Kidney (tissue), 14 donors: ENCODE results near the gene DDO. TPM values are rescaled to one million over a fixed set of nuclear protein-coding genes. Genes with fewer than 3 reads are reported as not detected.

Experiments
- DNase-seq, 5 donors: peaks; one replicate each; pipeline ENCODE4 v3.0.0-alpha.2; 2013 to 2020
- FAIRE-seq: peaks from 2 replicates; lab custom pipeline; 2012; peaks lifted over from hg19 to GRCh38; lab: Jason Lieb, UNC
- H3K27ac ChIP-seq, 2 donors: one replicate each; pipeline ENCODE4 v1.7.0; 2013; ENCODE audit warnings: low read depth in 2 of 2, low read length in 2 of 2, inconsistent platforms in 1 of 2
- H3K27me3 ChIP-seq: one replicate; pipeline ENCODE4 v1.7.1; 2013; ENCODE audit warnings: low read length, inconsistent platforms; ENCODE audit not compliant: control insufficient read depth, insufficient read depth
- H3K36me3 ChIP-seq, 3 donors: one replicate each; pipeline versions ENCODE4 v1.7.0 to v1.7.1; 2013; ENCODE audit warnings: low read length in 3 of 3, control low read depth in 1 of 3, inconsistent platforms in 1 of 3; ENCODE audit not compliant: insufficient read depth in 3 of 3, control insufficient read depth in 2 of 3
- H3K4me1 ChIP-seq, 3 donors: one replicate each; pipeline versions ENCODE4 v1.7.0 to v1.7.1; 2013; ENCODE audit warnings: low read length in 3 of 3, inconsistent platforms in 1 of 3, low read depth in 1 of 3; ENCODE audit not compliant: control insufficient read depth in 2 of 3, insufficient read depth in 2 of 3
- H3K4me3 ChIP-seq, 3 donors: one replicate each; pipeline versions ENCODE4 v1.7.0 to v1.8.1; 2013; ENCODE audit warnings: low read length in 3 of 3, control low read depth in 1 of 3, inconsistent platforms in 1 of 3
- H3K9ac ChIP-seq, 3 donors: one replicate each; pipeline versions ENCODE4 v1.7.0 to v1.7.1; 2013; ENCODE audit warnings: low read length in 3 of 3, control low read depth in 1 of 3, inconsistent platforms in 1 of 3
- H3K9me3 ChIP-seq, 3 donors: one replicate each; pipeline versions ENCODE4 v1.7.0 to v1.7.1; 2013; ENCODE audit warnings: low read length in 3 of 3, control low read depth in 1 of 3, inconsistent platforms in 1 of 3; ENCODE audit not compliant: control insufficient read depth in 2 of 3, insufficient read depth in 1 of 3
- intact Hi-C: fragments of 100-400 bp; cut with DNase I; formaldehyde crosslinking; loops from one replicate; pipeline ENCODE4 v1.11.1; 2022
- polyA plus RNA-seq: library from polyadenylated mRNA; stranded (reverse); fragments of 350-450 nt; fragmentation: Illumina TruSeq; extraction: RNeasy Lipid Tissue Mini Kit (QIAGEN cat#74804); gene quantifications from one replicate; pipeline ENCODE4 v1.2.3, GENCODE V29; 2014; ENCODE audit warnings: low read depth, low replicate concordance; ENCODE audit not compliant: insufficient read depth
- total RNA-seq: library from RNA; stranded (reverse); fragmentation: NEBNext Ultra II Directional; extraction: Animal tissue kit (Norgen Biotek cat#: 25700); gene quantifications from one replicate; pipeline ENCODE4 v1.2.1, GENCODE V29; 2021
- TF ChIP-seq, protein P1 (sequence below): IDR thresholded peaks from 3 replicates; pipeline ENCODE4 v1.5.1; 2012; ENCODE audit warnings: mild to moderate bottlenecking, moderate library complexity, borderline replicate concordance; ENCODE audit not compliant: insufficient read depth; ENCODE audit errors: extremely low read depth
- donor health status: control.
- donor health status: control.
- donor health status: control.
- donor health status: control.
- donor health status: control.
- donor health status: DM: yes; HTN: yes; CAD: no.
- donor health status: Normal renal cell carcinoma (clear cell type).

Gene DDO
- total and polyA plus RNA-seq, 2 donors from 2014 or later = 3.6 to 13.4 TPM

DNA sequence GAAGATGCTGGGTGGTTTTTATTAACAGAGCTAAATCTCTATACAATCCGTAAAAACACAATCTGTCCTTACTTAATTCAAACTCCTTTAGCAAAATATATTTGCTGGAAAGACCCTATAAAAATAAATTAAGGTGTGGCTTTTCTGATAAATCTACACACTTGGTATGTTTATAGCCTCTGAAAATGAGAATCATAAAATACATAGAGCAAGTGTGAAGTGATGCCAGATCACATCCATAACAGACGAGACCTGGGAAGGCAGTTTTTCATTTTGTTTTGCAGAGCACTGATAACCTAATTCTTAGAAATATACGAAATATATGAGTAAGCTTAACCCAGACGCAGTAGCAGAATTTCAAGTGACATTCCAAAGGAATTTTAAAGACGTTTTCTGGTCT lies 10.4 kb upstream of the DDO start:
- no peaks in the 10 kb centered on the region for H3K27me3 ChIP-seq
- intact Hi-C loops = no loop called here
- no peak overlapping the region for H3K9ac ChIP-seq
- TF ChIP-seq, protein P1, sequence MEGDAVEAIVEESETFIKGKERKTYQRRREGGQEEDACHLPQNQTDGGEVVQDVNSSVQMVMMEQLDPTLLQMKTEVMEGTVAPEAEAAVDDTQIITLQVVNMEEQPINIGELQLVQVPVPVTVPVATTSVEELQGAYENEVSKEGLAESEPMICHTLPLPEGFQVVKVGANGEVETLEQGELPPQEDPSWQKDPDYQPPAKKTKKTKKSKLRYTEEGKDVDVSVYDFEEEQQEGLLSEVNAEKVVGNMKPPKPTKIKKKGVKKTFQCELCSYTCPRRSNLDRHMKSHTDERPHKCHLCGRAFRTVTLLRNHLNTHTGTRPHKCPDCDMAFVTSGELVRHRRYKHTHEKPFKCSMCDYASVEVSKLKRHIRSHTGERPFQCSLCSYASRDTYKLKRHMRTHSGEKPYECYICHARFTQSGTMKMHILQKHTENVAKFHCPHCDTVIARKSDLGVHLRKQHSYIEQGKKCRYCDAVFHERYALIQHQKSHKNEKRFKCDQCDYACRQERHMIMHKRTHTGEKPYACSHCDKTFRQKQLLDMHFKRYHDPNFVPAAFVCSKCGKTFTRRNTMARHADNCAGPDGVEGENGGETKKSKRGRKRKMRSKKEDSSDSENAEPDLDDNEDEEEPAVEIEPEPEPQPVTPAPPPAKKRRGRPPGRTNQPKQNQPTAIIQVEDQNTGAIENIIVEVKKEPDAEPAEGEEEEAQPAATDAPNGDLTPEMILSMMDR = no peak
- FAIRE-seq (no peak), DNase-seq (no peak)
- no peaks in the 10 kb centered on the region for H3K36me3 ChIP-seq
- H3K4me3 ChIP-seq = no peak overlapping the region
- no peaks in the 10 kb centered on the region for H3K4me1 ChIP-seq
- no peak overlapping the region for H3K27ac ChIP-seq
- H3K9me3 ChIP-seq = peaks cover 0 to 3% (median 0%) of the 10 kb centered on the region in 3 donors

DNA sequence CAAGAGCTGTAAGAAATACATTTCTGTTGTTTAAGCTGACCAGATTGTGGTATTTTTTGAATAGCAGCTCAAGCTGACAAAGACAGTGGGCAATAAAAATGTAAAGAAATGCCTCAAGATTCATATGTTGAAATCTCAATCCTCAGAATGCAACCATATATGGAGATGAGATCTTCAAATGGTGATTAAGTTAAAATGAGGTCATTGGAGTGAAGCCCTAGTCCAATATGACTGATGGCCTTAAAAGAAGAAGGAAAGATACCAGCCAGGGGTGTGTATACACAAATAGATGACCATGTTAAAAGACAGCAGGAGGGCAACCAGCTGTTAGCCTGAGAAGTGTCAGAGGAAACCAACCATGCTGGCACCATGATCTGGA lies 7.1 kb upstream of the DDO start:
- Histone ChIP-seq H3K9ac (no peak overlapping the region), H3K9me3 (peaks cover 0 to 3% (median 0%) of the 10 kb centered on the region in 3 donors), H3K4me3 (no peak overlapping the region), H3K27me3 (no peaks in the 10 kb centered on the region), H3K27ac (no peak overlapping the region), H3K36me3 (no peaks in the 10 kb centered on the region), H3K4me1 (peaks cover 0 to 2% (median 0%) of the 10 kb centered on the region in 3 donors)
- FAIRE-seq (no peak), DNase-seq (no peak)
- TF ChIP-seq, protein P1 = no peak
- intact Hi-C loops = no loop called here

DNA sequence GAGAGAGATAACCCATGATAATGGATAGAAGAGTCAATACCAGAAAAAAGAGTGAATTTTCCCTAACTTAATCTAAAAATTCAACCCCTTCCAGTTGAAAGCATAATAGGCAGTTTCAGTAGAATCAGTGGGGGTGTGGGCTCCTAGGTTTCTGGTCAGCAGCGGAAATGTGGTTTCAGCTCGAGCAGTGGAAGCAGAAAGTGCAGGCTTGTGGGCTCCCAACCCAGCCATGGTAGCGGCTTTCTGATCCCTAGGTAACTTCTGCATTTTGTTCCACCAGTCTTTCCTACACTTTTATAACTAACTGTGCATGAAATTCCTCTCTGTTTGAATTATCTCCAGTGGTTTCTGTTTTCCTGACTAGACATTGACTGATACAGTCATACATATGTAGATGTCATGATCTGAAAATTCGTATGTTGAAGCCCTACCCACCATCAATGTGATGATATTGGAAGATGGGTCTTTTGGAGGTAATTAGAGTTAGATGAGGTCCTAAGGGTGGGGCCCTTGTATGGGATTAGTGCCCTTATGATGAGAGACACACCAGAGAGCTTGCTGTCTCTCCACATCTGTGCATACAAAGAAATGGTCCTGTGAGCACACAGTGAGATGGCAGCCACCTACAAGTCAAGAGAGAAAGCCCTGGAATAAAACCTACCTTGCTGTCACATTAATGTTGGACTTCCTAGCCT lies 6.5 kb upstream of the DDO start:
- peaks cover 0 to 2% (median 0%) of the 10 kb centered on the region in 3 donors for H3K4me1 ChIP-seq
- intact Hi-C loops = no loop called here
- no peaks in the 10 kb centered on the region for H3K36me3 ChIP-seq
- TF ChIP-seq, protein P1 = no peak
- H3K9me3 ChIP-seq = peaks cover 0 to 3% (median 0%) of the 10 kb centered on the region in 3 donors
- H3K9ac ChIP-seq = no peak overlapping the region
- no peak overlapping the region for H3K27ac ChIP-seq
- FAIRE-seq (no peak), DNase-seq (no peak)
- H3K27me3 ChIP-seq = no peaks in the 10 kb centered on the region
- no peak overlapping the region for H3K4me3 ChIP-seq
